ENCODE measurements around the gene INTS4.
"Not testable (repeated sequence)": the region's sequence is repeated elsewhere in the genome, so short reads cannot be mapped to it uniquely, and the experiment has no call there.

The INTS4 gene

DNA sequence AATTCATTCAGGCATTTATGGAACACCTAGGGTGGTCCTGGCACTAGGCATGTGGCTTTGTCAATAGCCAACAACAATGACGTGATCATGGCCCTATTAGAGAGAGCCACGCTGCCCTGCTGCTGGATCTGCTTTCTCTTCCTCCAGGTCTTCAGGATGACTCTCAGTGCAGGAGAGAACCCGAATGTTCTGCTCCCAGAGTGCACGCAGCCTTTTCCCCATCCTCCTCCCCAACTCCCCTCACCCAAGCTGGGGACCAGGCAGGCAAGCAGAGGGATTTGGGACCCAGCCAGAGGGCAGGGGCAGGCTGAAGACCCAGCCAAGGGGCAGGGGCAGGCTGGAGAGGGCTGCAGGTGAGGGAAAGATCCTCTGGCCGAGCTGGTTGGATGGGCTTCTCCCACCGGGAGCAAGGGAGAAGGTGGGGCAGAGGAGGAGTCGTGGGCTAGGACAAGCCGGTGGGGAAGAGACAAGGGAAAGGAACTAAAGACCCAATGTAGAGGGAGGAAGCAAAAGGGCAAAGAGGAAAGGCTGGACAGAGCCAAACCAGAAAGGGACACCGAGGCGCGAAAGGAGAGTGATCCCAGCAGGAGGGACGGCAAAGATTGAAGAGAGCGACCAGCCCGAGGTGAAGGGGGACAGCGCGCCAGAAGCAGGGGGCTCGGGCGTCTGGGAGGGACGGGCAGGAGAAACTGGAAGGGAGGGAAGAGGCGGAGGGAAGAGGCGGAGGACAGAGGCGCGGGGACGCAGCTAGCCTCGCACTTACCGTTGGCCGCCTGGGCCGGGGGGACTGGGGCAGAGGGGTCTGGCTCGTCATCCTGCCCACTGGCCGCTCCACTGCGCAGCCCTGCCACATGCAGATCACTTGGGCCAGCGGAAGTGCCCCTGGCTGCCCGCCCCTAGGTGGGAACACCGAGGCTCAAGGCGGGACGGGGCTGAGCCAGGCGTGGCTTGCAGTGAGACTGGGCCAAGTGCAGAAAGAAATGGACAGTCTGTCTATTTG lies 28.2 kb upstream of the INTS4 start, which contains the start of gene KCTD14:
TSS of gene KCTD14 (minus strand) at position 880 of the 1,000 bp plus-strand sequence. CDS start at position 853, 27 bp downstream.
- no peak for DNase-seq

DNA sequence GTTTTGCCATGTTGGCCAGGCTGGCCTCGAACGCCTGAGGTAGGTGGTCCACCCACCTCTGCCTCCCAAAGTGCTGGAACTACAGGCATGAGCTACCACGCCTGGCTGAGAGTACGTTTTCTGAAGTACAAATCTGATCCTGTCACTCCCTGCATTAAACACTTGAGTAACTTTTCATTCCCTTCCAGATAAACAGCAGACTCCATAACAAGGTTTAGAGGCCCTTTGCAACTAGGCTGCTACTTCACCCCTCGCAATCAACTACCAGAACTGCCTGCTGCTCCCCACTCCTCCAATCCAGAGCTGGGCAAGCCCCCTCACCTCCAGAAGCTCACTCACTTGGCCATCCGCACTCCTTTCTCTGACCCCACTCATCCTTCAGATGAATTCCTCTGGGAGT lies 27.1 kb upstream of the INTS4 start:
- DNase-seq = no peak

DNA sequence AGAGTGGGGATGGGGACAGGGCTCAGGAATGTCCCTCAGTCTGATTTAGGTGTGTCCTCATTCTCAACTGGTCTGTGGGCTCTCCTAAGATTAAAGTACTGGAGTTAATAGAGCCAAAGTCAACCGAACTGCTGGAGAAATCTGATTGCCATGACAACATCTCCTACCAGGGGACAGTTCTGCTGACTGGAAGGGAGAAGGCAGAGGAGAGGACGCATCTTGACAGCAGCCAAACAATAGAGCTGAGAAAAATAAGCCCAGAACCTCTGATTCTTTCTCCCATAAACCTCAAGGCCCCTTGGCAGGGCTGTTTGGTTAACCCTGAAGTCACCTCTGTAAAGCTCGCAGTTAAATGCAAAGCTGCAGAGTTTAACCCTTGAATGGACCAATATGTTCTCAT lies 25.8 kb upstream of the INTS4 start:
- no peak for DNase-seq

DNA sequence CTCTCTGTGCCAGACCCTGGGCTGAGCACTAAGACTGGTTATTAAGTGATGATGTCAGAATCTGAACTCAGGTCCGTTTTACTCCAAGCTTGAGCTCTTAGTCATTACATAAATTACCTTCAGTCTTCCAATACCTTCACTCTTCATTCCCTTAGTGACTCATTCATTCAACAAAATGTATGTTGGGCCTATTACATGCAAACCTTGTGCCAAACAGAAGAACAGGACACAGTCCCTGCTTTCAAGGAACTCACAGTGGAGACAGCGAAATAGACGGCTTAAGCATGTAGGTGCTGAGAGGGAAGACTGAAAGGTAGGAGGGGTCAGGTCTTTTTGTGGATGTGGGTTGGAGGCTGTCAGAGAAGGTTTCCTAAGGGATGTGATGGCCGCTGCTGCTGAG lies 25.3 kb upstream of the INTS4 start:
- no peak for DNase-seq

DNA sequence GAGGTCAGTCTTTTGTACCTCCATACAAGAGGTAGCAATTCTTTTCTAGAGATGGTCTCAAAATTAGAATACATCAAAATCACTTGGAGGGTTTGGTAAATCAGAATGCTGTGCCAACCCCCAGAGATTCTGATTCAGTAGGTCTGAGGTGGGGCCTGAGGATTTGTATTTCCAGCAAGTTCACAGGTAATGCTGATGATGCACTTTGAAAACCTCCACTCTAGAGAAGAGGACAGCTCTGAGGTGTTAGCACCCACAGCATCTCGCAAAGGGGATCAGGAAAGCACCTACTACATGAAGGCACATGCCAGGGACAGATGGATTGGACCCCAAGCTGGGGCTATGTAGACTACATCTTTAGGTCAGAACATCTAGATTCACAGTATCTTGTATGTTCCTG lies 21.4 kb upstream of the INTS4 start:
- no peak for DNase-seq

DNA sequence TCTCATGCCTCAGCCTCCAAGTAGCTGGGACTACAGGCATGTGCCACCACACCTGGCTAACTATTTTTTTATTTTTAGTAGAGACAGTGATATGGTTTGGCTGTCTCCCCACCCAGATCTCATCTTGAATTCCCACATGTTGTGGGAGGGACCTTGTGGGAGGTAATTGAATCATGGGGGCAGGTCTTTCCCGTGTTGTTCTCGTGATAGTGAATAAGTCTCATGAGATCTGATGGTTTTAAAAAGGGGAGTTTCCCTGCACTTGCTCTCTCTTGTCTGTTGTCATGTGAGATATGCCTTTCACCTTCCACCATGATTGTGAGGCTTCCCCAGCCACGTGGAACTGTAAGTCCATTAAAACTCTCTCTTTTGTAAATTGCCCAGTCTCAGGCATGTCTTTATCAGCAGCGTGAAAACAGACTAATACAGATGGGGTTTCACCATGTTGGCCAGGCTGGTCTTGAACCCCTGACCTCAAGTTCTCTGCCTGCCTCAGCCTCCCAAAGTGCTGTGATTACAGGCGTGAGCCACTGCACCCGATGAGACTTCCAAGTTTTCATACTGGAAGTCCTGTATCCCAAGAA lies 20.6 kb upstream of the INTS4 start:
- DNase-seq = not testable (repeated sequence)

DNA sequence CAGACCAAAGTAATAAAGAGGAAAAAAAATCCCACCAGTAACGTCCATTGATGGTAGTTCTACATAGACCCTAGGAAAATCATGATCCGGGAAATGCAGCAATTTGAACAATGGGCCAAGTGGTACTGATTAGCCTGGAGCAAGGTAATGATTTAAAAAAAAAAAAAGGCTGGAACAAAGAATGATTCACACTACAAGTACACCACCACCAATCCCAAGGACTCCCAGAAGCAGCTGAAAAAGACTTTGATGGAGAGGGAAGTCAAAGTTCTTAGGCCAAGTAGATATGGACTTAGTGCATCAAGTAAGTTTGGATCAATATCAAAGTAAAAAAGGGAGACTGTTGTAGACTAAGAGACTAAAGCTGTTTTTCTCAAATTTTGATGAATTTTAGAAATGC lies 16.8 kb upstream of the INTS4 start:
- DNase-seq = no peak

DNA sequence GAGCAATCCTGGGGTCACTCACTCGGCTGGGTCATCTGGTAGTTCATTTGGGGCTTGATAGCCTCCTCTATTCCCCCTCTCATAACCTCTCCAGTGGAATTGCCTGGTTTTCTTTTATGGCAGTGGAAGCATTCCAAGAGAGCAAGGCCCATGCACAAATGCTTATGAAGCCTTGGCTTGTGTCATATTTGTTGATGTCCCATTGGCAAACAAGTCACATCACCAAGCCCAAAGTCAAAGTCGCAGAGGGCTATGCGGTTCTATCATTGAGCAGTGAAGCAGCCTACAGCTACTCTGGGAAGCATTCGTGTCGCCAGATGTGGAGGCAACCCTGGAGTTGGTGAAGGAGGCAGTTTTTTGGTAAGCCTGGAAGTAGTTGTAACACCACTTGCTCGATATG lies 16.3 kb upstream of the INTS4 start:
- no peak for DNase-seq

DNA sequence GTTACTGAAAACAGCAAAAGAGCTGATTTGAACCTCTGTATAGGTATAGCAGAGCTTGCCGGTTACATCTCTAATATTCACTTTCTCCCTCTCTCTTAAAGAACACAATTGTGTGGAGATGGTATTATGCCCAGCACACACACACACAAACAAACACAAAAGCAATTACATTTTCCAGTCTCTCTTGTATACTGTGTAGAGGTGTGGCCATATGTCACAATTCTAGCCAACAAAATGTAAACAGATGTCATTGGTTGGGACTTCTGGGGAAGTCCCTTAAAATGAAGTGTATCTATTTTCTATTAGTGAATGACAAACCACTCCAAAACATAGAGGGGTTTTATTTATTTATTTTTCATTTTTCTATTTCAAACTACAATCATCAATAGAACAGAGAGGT lies 15.8 kb upstream of the INTS4 start:
- DNase-seq = no peak

DNA sequence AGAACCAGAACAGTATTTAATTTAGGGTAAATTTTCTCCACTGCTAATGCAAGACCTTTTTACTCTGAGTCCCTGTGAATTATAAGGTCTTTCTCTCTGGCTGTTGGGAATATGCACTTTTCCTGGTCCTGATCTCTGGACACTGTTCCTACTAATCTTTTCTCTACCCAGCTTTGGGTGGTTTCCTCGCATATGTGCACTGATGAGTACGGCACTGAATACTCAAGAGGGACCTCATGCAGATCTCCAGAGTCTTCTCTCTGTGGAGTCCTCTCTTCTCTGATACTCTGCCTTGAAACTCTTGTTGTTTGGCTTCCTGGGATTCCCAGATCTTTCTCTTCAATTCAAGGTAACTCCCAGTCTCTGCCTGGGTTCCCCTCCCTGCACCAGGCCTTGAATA lies 14.6 kb upstream of the INTS4 start:
- no peak for DNase-seq

DNA sequence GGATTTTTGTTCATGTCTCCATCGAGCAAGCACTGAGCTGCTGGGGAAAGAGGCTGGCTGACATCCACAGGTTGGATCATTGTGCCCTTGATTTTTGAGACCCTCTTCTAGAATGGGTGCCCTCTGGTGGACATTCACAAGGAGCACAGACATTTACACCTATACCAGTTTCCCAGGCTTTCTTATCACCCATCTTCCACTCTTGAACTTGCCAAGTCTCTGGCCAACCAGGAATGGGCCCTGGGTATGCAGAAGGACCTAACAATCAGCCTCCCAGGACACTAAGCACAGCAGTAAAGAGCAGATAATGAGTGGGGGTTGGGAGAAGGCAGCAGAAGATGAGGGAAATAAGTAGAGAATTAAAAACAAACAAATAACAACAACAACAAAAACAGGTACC lies 5.7 kb upstream of the INTS4 start:
- no peak for DNase-seq

DNA sequence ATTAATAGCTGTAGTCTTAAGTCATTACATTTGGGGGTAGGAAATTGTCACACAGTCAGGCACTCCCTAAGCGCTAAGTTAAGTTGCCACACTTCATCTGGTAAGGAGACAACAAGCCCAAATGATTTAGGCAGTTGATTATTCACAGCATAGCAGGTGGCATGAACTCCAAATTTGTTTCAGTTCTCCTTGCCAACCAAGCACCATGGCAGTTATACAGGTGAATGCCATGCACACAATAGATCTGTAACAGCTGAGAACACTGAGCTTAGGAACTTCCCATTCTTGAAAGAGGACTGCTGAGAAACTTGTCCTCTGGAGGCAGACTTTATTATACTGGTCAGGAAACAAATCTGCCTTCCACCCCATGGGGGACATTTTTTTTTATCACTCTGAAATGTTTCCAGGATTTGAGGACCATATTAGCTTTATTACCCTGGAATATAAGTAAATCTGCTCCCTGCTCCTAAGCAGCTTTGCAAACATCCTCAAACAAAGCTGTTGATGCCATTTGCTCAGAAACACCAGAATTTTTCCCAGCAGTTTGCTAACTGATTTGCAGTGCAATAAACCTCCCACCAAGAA lies 5.1 kb upstream of the INTS4 start:
- no peak for DNase-seq

DNA sequence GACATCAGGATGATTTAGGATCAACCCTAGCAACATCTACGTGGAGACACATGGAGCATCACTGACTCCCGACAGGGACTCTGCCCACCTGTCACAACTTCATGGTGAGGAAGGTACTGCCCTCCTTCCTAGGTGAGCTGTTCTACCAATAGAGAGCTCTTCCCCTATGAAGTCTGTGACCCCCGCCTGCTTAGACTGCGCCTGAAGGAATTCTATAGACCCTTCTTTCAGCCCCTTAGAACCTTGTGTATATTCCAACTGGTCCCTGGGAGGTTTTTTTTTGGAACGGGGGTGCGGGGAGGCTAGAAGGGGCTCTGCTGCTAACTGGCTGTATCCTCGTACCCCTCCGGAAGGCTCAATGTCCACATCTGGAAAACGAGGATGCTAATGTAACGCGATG lies 566 bp downstream of the INTS4 start:
- no peak for DNase-seq

DNA sequence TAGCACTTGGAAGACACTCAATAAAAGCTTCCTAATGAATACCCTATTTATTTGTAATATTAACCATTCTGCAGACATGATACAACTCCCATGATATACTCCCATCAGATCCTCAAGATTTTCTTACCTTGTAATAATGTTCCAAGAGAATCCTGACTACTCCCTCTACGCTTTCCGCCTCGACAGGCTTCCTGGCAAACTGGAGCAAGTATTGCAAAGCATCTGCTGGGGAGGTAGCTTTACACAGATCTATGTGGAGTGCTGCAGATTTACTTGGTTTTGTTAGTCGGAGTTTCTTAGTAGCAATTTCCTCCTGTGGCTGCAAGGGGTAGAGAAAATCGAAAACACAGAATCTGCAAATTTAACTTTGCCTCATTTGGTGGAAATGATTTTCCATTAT lies 3.5 kb downstream of the INTS4 start:
- no peak for DNase-seq

DNA sequence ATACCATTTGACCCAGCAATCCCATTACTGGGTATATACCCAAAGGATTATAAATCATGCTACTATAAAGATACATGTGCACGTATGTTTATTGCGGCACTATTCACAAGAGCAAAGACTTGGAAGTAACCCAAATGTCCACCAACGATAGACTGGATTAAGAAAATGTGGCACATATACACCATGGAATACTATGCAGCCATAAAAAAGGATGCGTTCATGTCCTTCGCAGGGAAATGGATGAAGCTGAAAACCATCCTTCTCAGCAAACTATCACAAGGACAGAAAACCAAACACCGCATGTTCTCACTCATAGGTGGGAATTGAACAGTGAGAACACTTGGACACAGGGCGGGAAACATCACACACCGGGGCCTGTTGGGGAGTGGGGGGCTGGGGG lies 8.0 kb downstream of the INTS4 start:
- DNase-seq = not testable (repeated sequence)

DNA sequence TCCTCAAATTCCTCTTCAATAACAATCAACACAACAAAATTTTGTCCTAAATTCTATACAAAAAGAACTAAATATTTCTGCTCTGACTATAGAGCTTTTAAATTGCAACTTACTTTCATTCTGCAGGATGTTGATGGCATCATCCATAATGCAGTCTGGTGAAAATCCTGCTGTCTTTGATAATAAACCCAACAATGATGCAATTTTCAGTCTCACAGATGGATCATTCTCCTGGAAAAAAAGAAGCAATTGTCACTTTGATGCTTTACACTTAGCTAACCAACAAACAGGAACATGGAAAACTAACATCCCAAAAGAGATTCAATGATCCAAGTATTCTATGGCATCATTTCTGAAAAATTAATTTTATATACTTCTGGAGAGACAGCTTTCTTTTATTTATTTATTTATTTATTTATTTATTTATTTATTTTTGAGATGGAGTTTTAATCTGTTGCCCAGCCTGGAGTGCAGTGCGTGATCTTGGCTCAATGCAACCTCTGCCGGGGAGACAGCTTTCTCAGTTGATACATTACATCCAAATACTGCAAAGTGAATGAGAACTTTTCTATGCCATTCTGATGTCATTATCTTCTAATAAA lies 13.0 kb downstream of the INTS4 start:
- no peak for DNase-seq

DNA sequence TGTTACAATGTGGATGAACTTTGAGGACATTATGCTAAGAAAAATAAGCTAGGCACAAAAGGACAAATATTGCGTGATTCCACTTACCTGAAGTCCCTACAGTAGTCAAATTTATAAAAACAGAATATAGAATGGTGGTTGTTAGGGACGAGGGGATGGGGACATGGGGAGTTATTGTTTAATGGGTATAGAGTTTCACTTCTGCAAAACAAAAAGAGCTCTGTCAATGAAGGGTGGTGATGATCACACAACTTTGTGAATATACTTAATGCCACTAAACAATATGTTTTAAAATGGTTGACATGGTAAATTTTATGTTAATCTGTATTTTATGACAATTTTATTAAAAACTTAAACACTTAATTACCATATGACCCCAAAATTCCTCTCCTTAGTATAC lies 26.1 kb downstream of the INTS4 start:
- DNase-seq = no peak

DNA sequence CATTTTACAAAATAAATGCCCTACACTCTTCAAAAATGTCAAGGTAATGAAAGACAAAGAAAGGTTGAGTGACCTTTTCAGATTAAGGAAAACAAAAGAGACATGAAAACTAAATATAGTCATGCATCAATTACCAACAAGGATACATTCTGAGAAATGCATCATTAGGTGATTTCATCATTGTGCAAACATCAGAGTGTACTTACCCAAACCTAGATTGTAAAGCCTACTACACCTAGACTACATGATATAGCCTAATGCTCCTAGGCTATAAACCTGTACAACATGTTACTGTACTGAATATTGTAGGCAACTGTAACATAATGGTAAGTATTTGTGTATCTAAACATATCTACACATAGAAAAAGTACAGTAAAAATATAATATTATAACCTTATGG lies 26.7 kb downstream of the INTS4 start:
- no peak for DNase-seq

DNA sequence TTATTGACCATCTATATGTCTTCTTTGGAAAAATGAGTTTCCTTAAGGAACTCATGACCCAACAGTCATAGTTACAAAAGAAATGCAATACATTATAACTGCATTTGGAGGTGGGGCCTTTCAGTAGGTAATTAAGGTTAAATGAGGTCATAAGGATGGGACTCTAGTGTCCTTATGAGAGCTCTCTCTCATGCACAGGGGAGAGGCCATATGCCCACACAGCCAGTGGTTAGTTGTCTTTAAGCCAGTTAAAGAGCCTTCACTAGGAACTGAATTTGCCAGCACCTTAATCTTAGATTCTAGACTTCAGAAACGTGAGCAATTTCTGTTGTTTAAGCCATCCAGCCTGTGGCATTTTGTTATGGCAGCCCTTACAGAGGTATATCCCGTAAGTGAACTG lies 27.3 kb downstream of the INTS4 start:
- no peak for DNase-seq

DNA sequence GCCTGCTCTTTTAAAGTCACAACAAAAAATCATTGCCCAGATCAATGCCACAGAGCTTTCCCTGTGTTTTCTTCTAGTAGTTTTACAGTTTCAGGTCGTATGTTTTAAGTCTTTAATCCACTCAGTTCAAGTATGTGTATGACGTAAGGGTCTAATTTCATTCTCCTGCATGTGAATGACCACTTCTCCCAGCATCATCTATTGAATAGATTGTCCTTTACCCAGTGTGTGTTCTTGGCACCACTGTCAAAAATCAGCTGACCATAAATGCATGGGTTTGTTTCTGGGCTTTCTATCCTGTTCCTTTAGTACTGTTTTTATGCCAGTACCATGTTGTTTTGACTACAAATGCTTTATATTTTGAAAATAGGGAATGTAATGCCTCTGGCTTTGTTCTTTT lies 28.1 kb downstream of the INTS4 start:
- no peak for DNase-seq

DNA sequence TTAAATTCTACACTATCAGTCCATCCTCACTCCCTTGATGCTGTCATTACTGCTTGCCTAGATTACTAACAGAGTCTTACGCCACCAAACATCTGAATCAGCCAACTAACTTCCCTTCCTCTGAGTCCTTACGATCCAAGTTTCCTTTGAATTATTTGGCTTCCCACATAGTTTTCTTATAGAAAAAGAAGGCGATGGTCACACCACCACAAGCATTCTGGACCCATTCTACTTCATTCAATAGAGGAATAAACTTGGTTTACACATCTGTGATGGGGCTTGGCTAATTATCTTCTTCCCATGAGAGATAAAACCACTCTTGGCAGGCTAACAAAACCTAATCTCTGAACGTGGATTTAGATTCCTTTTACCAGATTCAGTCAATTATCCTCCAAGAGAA lies 35.0 kb downstream of the INTS4 start:
- no peak for DNase-seq

DNA sequence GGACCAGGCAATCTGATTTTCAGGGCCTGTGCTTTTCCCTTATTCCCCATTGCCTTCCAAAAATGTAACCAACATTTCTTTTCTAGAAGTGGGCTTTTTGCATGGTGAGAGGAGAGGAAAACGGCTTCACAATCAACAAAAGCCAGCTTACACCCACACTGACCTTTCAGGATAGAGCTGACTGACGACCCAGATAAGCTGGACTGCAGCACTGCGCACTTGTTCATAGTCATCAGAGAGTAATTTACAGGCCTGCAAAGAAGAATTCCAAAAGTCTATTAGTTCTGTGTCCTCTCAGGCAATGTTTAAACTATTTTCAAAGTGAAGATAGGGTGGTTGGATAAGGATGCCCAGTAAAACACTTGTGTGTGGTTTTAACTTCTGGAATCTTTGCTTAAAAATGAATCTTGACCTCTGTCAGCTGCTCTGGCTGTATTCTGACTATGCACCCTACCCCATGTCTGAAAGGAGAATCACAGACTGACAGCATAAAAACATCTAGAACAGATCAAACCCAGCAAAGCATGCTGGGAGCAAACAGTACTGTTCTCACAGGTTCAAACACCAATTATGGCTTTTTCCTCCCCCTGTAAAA lies 35.8 kb downstream of the INTS4 start:
- DNase-seq = not testable (repeated sequence)

DNA sequence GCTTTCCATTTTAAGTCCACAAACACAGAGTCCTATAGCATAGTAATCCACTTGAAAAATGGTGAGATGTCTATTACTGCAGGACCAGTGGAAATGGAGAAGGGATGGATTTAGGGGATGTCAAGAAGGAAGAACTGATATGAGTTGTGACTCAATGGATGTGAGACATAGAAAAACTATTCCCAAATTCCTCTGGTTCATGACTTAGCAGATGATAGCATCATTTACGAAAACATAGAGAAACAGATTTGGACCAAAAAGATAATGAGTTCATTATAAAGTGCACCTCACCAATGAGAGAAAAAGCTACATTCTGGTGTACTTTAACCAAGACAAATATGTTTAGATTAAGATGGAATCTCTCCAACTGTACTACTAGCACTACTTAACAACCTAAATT lies 51.2 kb downstream of the INTS4 start:
- DNase-seq = not testable (repeated sequence)

All from cortex of kidney (tissue), 1 donor.